Measurements from ENCODE around the gene TRMT13.

TRMT13 gene, protein sequence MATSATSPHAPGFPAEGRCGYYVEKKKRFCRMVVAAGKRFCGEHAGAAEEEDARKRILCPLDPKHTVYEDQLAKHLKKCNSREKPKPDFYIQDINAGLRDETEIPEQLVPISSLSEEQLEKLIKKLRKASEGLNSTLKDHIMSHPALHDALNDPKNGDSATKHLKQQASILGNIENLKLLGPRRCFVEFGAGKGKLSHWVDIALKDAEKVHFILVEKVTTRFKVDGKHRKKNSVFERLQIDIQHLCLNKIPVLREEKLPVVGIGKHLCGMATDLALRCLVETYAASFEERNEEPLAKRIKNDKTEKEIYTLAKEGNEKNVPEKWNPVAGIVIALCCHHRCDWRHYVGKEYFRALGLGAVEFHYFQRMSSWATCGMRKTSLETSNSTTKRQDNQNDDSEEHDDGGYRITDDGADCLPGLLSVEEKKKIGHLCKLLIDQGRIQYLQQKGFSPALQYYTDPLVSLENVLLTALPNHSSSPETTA

DNA sequence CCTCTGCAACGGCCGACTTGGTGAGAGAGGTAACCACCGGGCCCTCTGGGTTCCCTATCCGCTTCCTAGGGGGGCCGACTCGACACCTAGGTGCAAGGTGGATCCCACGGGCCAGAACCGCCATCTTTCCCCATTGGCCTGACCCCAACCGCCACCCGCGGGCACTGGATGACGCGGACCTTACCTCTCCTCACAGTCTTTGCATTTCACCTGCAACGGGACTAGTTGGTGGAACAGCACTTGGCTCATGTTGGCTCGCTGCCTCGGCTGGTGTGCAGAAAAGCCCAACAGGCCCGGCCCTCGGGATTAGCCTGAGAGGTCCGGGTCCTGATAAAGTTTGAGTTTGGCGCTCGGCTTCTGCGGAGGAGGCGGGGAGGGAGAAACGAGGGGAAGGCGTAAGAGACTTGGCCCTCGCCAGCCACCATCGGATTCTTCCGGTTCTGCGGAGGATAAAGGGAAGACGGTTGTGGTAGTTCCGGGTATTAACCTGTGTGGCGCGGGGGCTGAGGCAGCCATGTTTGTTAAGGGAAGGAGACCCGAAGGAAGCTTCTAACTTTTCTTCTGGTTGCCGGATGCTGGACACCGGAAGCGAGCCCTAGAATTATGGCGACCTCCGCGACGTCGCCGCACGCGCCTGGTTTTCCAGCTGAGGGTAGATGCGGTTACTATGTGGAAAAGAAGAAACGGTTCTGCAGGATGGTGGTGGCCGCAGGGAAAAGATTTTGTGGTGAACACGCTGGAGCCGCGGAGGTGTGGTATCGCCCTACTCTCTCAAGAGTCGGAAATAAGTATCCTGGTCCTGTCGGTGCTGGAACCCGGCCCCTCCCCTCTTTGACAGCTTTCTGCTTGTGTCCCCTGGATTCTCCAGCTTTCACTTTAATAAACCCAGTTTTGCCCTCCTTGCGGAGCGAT is at the start of gene TRMT13, which contains the start of gene SASS6:
Gene TRMT13, plus strand, starts transcription at position 598 of the 912 bp plus-strand sequence. Its CDS starts 6 bp downstream, at position 604.
Gene SASS6, minus strand, starts transcription at position 365 of the 912 bp plus-strand sequence. Its CDS starts 116 bp downstream, at position 249.
- DNase-seq (ENCODE audit: low read depth in 4 of 4, low spot score in 1 of 4) = peak; percentile 77 to 91 (median 85)

DNA sequence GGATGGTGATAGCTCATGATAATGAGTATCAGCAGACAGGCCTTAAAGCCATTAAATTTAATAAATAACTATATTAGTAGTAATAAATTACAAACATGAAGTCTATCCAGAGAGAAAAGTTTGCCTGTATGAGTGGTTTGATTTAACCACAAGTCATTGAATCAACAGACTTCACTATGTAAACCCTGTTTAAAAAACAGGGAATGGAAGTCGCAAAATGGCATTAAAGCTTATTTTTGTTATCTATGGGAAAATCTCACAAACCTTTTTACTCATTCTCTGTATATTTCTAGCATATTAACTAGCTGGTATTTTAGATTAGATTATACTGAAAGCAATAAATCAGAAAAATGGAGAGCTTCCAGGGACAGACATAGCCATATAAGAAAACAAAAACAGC is 45.6 kb upstream of the TRMT13 start:
- no peak for DNase-seq (ENCODE audit: low read depth in 4 of 4, low spot score in 1 of 4)

- no peak for DNase-seq (ENCODE audit: low read depth in 4 of 4, low spot score in 1 of 4)
These were observed 43.9 kb upstream of the TRMT13 start for GRCh38 chr1:100089082-100089481.

DNA sequence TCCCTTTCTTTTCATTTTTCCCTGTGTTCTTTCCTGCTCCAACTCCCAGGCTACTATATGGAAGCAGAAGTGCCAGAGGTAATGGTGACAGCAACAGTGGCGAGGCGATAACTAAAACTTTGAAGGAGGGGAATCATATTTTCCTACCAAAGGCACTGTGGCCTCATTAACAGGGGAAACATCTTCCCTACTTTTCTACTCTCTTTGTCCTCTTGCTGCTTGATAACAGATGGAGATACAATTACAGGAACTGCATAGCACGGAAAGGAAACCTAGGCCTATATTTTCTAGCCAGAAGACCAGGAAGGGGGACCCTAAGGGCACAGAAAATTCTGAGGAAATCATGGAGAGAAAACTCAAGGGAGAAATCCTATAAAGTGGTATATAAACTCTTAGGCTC is 42.5 kb upstream of the TRMT13 start:
- no peak for DNase-seq (ENCODE audit: low read depth in 4 of 4, low spot score in 1 of 4)

GRCh38 chr1:100100202-100100601 is 32.8 kb upstream of the TRMT13 start:
- DNase-seq (ENCODE audit: low read depth in 4 of 4, low spot score in 1 of 4) = no peak

DNA sequence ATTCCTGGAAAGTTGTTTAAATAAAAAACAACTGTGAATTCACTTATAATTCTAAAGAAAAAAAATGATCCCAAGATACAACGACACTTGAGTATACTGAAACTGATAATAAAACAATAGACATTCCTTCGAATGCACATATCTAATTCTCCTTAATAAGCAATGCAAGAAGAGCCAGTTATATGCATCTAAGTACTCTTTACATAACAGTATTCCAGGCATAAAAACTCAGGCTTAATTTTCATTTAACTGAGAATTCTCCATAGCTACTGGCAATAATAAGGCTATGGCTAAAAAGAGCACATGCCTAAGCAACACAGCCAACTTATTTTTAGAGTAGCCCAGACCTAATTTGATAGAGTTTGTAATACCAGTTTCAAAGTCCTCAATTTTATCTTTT is 31.4 kb upstream of the TRMT13 start:
- no peak for DNase-seq (ENCODE audit: low read depth in 4 of 4, low spot score in 1 of 4)

GRCh38 chr1:100107696-100108095 is 25.3 kb upstream of the TRMT13 start:
- no peak for DNase-seq (ENCODE audit: low read depth in 4 of 4, low spot score in 1 of 4)

DNA sequence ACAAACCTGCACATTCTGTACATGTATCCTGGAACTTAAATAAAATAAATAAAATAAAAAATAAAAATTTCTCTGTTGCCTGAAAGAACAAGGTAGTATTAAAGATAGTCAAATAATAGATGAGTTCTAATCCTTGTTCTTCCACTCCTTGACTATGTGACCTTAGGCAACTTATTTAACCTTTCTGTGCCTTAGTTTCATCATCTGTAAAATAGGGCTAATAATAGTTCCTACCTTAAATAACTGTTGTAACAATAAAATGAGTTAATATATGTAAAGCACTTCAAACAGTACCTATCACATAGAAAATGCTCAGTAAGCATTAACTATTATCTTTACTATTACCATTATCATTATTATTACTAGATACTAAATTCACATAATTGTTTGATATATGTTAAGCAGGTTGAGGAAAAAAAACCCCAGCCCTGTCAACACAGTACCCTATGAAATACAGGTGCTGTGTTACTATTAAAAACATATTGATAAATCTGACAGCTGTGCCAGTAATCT is 23.4 kb upstream of the TRMT13 start:
- no peak for DNase-seq (ENCODE audit: low read depth in 4 of 4, low spot score in 1 of 4)

GRCh38 chr1:100115524-100115923 is 17.4 kb upstream of the TRMT13 start:
- no peak for DNase-seq (ENCODE audit: low read depth in 4 of 4, low spot score in 1 of 4)

- DNase-seq (ENCODE audit: low read depth in 4 of 4, low spot score in 1 of 4) = no peak
These were observed 10.8 kb upstream of the TRMT13 start for GRCh38 chr1:100122177-100122576.

DNA sequence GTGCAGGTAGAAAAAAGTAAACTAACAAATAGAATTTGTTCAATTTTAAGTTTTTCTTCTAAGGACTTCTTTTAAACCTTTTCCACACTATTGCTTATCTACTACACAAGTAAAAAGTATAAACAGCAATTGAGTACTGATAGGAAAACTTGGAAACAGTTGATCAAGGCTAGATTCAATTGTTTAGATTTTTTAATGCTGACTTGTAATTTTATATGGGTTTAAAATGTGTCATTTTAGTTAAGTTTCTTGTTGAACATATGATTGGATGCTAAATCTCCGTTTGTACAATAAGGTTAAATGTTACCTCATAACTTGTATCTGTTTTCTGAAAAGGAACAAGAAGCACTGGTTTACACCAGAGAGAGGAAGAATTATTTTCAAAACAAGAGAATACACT is 5.7 kb upstream of the TRMT13 start:
- no peak for DNase-seq (ENCODE audit: low read depth in 4 of 4, low spot score in 1 of 4)

- DNase-seq (ENCODE audit: low read depth in 4 of 4, low spot score in 1 of 4) = no peak
These were observed 2.3 kb upstream of the TRMT13 start for GRCh38 chr1:100130552-100131077.

DNA sequence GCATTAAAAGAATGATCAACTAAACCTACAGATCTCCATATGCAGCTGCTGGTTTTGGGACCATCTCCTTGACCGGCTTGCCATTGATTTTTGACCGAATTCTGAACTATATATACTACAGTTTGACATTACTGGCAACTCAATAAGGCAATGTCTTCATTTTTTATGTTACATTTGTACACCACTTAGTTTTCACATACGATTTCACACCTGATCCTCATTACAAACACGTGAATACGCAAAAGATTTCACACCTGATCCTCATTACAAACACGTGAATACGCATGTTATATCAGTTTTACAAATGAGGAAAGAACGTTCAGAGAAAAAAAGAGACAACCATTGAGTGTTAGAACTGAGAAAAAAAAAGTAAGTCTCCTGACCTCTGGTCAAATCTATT is 1.3 kb upstream of the TRMT13 start:
- no peak for DNase-seq (ENCODE audit: low read depth in 4 of 4, low spot score in 1 of 4)

DNA sequence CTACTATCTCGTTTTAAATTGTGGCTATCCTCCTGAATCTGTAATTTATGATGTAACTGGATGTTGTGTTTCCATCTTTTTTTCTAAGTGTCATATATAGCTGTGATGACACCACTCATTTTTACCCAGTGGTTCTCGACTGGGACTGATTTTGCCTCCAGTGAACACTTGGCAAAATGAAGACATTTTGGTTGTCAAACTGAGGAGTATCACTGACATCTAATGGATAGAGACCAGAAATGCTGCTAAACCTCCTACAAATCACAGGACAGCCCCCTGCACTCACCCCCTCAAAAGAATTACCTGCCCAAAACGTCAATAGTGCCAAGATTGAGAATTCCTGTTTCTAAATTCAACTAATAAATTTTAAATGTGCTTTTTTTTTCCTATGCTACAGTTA is 1.9 kb downstream of the TRMT13 start:
- DNase-seq (ENCODE audit: low read depth in 4 of 4, low spot score in 1 of 4) = no peak

GRCh38 chr1:100137602-100138001 is 4.6 kb downstream of the TRMT13 start:
- DNase-seq (ENCODE audit: low read depth in 4 of 4, low spot score in 1 of 4) = no peak

DNA sequence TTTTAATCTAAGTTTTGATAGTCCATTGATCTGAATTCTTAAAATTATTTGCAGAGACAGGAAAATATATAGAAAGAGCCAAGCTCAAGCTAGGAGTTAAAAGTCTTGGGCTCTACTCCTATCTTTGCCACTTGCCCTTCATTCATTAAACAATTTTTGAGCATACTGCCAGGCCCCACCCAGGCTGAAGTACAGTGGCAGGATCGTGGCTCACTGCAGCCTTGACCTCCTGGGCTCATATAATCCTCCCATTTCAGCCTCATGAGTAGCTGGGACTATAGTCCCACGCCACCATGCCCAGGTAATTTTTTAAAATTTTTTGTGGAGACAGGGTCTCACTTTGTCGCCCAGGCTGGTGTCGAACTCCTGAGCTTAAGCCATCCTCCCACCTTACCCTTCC is 8.2 kb downstream of the TRMT13 start:
- no peak for DNase-seq (ENCODE audit: low read depth in 4 of 4, low spot score in 1 of 4)

- DNase-seq (ENCODE audit: low read depth in 4 of 4, low spot score in 1 of 4) = no peak
These were observed 9.4 kb downstream of the TRMT13 start for GRCh38 chr1:100142343-100142742.

DNA sequence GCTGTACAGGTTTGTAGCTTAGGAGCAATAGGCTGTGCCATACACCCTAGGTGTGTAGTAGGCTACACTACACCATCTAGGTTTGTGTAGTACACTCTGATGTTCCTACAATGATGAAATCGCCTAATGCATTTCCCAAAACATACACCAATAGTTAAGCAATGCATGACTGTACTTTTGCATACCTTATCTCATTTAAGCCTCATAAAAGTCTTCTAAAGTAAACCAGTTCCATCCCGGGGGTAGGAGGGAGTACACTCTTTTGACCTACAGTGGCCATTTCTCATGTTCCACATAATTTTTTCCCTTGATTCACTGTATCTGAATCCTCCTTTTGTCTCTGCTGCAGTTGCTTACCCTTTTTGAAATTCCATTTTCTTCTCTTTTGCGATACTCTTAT is 12.2 kb downstream of the TRMT13 start:
- DNase-seq (ENCODE audit: low read depth in 4 of 4, low spot score in 1 of 4) = no peak

DNA sequence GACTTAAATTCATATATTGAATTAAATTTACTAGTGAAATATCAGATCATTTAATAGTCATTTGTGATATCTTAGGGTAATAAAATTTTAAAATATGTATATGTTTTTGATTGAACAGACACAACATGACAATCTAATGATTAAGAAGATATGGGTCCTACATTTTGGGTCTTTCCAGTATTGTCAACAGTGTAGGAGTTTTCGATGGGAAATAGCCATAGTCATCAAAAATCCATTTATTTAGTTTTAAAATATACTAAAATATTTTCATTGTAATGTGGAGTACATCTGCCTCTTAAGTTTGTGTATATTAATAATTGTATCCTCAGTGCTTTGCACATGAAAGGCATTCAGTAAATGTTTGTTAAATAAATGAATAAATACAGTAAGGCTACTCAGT is 14.0 kb downstream of the TRMT13 start:
- no peak for DNase-seq (ENCODE audit: low read depth in 4 of 4, low spot score in 1 of 4)

DNA sequence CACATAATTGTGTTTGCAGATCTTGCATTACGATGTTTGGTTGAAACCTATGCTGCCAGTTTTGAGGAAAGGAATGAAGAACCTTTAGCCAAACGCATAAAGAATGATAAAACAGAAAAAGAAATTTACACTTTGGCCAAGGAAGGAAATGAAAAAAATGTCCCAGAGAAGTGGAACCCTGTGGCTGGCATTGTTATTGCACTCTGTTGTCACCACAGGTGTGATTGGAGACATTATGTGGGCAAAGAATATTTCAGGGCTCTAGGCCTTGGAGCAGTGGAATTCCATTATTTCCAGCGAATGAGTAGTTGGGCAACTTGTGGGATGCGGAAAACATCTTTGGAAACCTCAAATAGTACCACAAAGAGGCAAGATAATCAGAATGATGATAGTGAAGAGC is 14.9 kb downstream of the TRMT13 start:
- DNase-seq (ENCODE audit: low read depth in 4 of 4, low spot score in 1 of 4) = no peak

- DNase-seq (ENCODE audit: low read depth in 4 of 4, low spot score in 1 of 4) = no peak
These were observed 18.7 kb downstream of the TRMT13 start for GRCh38 chr1:100151679-100152078.
